Thyroid gland (tissue), 4 donors: ENCODE measurements around the gene ANXA2R. TPM values are rescaled to one million over a fixed set of nuclear protein-coding genes. Genes with fewer than 3 reads are reported as not detected.
"Not testable (repeated sequence)": the region's sequence is repeated elsewhere in the genome, so short reads cannot be mapped to it uniquely, and the experiment has no call there.

Experiments
- DNase-seq, 2 donors: peaks; one replicate each; pipeline ENCODE4 v3.0.0-alpha.2; 2019
- H3K27ac ChIP-seq, 3 donors: fragments of 200-600 bp; sonication (generic); 1 replicate in 2 of 3; 2 replicates in 1 of 3; pipeline ENCODE4 v1.5.1; 2016 to 2019; ENCODE audit warnings: mild to moderate bottlenecking in 1 of 3, moderate library complexity in 1 of 3
- H3K27me3 ChIP-seq: fragments of 200-600 bp; sonication (generic); one replicate; pipeline ENCODE4 v1.5.1; 2019
- H3K36me3 ChIP-seq, 2 donors: fragments of 200-600 bp; sonication (generic); one replicate each; pipeline ENCODE4 v1.5.1; 2016 to 2019
- H3K4me1 ChIP-seq, 2 donors: fragments of 200-600 bp; sonication (generic); one replicate each; pipeline ENCODE4 v1.5.1; 2017 to 2019
- H3K4me3 ChIP-seq, 3 donors: fragments of 200-600 bp; sonication (generic); replicated peaks in 1 of 3; 1 replicate in 2 of 3; 2 replicates in 1 of 3; pipeline ENCODE4 v1.5.1; 2016; ENCODE audit warnings: mild to moderate bottlenecking in 1 of 3
- H3K9me3 ChIP-seq: fragments of 200-600 bp; sonication (generic); one replicate; pipeline ENCODE4 v1.5.1; 2017
- CTCF ChIP-seq, 6 experiments: fragments of 200-600 bp in 3 of 6; fragments of 450-650 bp in 3 of 6; sonication (generic) in 3 of 6; IDR thresholded peaks; one replicate each; pipeline ENCODE4 v1.5.1; 2016 to 2019; ENCODE audit warnings: antibody characterized with exemption in 6 of 6, mild to moderate bottlenecking in 2 of 6, inconsistent platforms in 1 of 6, moderate library complexity in 1 of 6
- POLR2A ChIP-seq, 2 donors: fragments of 450-650 bp; IDR thresholded peaks; one replicate each; pipeline ENCODE4 v1.6.1; 2017; ENCODE audit warnings: antibody characterized with exemption in 2 of 2, mild to moderate bottlenecking in 2 of 2, moderate library complexity in 1 of 2
- WGBS, 2 donors: methylation state at CpG; one replicate each; pipeline ENCODE4 v1.1.5; 2017; 5-methylcytosine and 5-hydroxymethylcytosine counted together
- intact Hi-C: fragments of 100-400 bp; cut with DNase I; formaldehyde crosslinking; loops from one replicate; pipeline ENCODE4 v1.15.1; 2023
- total RNA-seq, 4 donors: library from RNA; depleted of rRNA; stranded (reverse); fragments of >200 nt; gene quantifications; one replicate each; pipeline ENCODE4 v1.2.3, GENCODE V29; 2016

The ANXA2R gene
- total RNA-seq, 4 donors from 2014 or later: 1.2 to 6.3 (median 4.0) TPM

GRCh38 chr5:43075319-43076293 is 35.5 kb upstream of the ANXA2R start:
- intact Hi-C loops: no loop called here
- 81 to 87% methylated on average over 11 to 12 of the region's 12 CpGs for WGBS, 2 donors
- H3K27me3 ChIP-seq: no peaks in the 10 kb centered on the region
- TF ChIP-seq POLR2A (IDR thresholded peaks at IDR 0.05): no peak
- TF ChIP-seq CTCF (IDR thresholded peaks at IDR 0.05): no peak
- H3K27ac ChIP-seq: peak overlapping the region in 1 of 3 donors; percentile 24
- no peak overlapping the region for H3K4me3 ChIP-seq
- H3K4me1 ChIP-seq: peaks cover under 1 to 5% of the 10 kb centered on the region in 2 donors
- peaks cover 10 to 18% of the 10 kb centered on the region in 2 donors for H3K36me3 ChIP-seq
- no peaks in the 10 kb centered on the region for H3K9me3 ChIP-seq
- DNase-seq: no peak

DNA sequence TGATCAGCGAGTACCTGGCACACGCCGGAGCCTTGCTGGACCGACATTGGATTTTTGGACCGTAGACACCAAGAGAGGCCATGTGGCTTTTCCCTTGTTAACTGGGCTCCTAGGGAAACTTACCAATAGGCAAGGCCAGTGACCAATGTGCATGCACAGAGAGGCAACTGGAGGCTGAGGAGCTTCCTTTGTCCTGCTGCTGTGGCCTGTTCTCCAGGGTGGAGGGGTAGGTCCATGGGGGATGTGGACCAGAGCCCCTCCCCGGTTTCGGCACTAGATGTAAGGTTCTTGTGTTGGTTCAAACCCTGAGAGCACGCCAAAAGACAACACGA is 34.8 kb upstream of the ANXA2R start:
- no peak for DNase-seq
- no peaks in the 10 kb centered on the region for H3K27me3 ChIP-seq
- TF ChIP-seq CTCF (IDR thresholded peaks at IDR 0.05) (no peak), POLR2A (IDR thresholded peaks at IDR 0.05) (no peak)
- peaks cover 10 to 11% of the 10 kb centered on the region in 2 donors for H3K36me3 ChIP-seq
- peaks cover 7 to 12% of the 10 kb centered on the region in 2 donors for H3K4me1 ChIP-seq
- no peak overlapping the region for H3K4me3 ChIP-seq
- H3K9me3 ChIP-seq: no peaks in the 10 kb centered on the region
- intact Hi-C loops: loop anchor here (5.0 kb wide), 1 partner anchor 32 kb away; no protein-coding TSS in a partner anchor
- 92 to 98% methylated on average over 9 of the region's 9 CpGs for WGBS, 2 donors
- peak overlapping the region in 1 of 3 donors; percentile 24 for H3K27ac ChIP-seq

DNA sequence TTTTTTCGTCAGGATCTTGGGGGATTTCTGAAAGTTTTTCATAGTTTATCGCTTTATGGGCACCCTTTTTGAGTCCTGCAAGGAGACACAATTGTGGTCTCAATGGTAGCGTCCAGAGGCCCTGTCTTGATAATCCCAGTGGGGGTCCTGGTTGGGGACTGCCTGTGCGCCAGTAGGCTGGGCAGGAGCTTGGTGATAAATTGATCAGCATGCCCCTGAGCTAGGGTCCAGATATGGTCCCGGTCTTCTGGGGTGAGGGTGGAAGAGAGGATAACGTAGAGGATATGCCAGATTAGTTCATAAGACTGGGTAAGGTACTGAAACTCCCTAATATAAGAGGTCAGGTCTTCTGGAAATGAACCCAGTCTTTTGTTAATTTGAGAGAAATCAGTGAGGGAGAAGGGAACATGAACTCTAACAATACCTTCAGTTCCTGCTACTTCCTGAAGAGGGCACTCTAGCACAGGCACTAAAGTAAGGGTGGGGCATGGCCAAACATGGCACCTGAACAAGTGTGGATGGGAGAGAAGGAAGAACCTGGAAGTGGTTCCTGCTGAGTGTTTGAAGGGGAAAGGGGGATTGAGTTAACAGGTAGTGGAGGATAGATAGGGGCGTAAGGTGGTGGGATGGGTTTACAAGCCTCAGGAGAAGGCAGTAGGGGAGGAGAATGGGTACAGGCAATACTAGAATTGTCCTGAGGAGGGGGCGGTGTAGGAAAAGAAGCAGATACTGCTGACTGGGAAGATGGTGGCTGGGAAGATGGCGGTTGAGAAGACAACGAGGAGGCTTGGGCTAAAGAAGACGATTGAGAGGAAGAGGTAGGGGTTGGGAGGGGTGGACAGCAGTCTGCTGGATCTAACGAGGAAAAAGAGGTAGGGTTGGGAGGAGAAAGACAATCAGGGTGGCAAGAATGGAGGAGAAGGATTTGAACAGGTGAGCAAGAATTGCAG is 33.8 kb upstream of the ANXA2R start:
- WGBS, 2 donors: 96% methylated on average over 12 of the region's 12 CpGs
- Histone ChIP-seq H3K4me1 (peaks cover 13 to 23% of the 10 kb centered on the region in 2 donors), H3K9me3 (no peaks in the 10 kb centered on the region), H3K4me3 (no peak overlapping the region), H3K36me3 (peaks cover 9 to 10% of the 10 kb centered on the region in 2 donors), H3K27ac (no peak overlapping the region), H3K27me3 (no peaks in the 10 kb centered on the region)
- intact Hi-C loops: loop anchor here (5.0 kb wide), 1 partner anchor 33 kb away; no protein-coding TSS in a partner anchor
- DNase-seq: no peak
- TF ChIP-seq POLR2A (IDR thresholded peaks at IDR 0.05) (no peak), CTCF (IDR thresholded peaks at IDR 0.05) (peak in 4 of 6 experiments; percentile 16 to 53 (median 42))

GRCh38 chr5:43069401-43069720 is 29.2 kb upstream of the ANXA2R start:
- H3K4me1 ChIP-seq: peaks cover 29 to 32% of the 10 kb centered on the region in 2 donors
- H3K36me3 ChIP-seq, intact Hi-C loops, H3K4me3 ChIP-seq, H3K27me3 ChIP-seq, H3K9me3 ChIP-seq: not testable (repeated sequence)
- WGBS, 2 donors: 55 to 59% methylated on average over 3 of the region's 3 CpGs
- peak; percentile 74 to 76 for DNase-seq
- H3K27ac ChIP-seq: peak overlapping the region; percentile 59 to 100 (median 97)

GRCh38 chr5:43068037-43068436 is 27.9 kb upstream of the ANXA2R start:
- Histone ChIP-seq H3K36me3 (peaks cover 9 to 10% of the 10 kb centered on the region in 2 donors), H3K9me3 (no peaks in the 10 kb centered on the region), H3K4me1 (peaks cover 34 to 38% of the 10 kb centered on the region in 2 donors), H3K27ac (peak overlapping the region; percentile 97 to 100 (median 100)), H3K4me3 (peak overlapping the region in 1 of 3 donors; percentile 85), H3K27me3 (no peaks in the 10 kb centered on the region)
- no peak for TF ChIP-seq POLR2A (IDR thresholded peaks at IDR 0.05)
- no peak for TF ChIP-seq CTCF (IDR thresholded peaks at IDR 0.05)
- 75 to 92% methylated on average over 2 of the region's 2 CpGs for WGBS, 2 donors
- no peak for DNase-seq
- intact Hi-C loops: no loop called here
